ENCODE results near the gene FILIP1L. TPM values are rescaled to one million over a fixed set of nuclear protein-coding genes. Genes with fewer than 3 reads are reported as not detected.

FILIP1L gene
- total RNA-seq, 1 donor from 2014 or later = 1.1 TPM

DNA sequence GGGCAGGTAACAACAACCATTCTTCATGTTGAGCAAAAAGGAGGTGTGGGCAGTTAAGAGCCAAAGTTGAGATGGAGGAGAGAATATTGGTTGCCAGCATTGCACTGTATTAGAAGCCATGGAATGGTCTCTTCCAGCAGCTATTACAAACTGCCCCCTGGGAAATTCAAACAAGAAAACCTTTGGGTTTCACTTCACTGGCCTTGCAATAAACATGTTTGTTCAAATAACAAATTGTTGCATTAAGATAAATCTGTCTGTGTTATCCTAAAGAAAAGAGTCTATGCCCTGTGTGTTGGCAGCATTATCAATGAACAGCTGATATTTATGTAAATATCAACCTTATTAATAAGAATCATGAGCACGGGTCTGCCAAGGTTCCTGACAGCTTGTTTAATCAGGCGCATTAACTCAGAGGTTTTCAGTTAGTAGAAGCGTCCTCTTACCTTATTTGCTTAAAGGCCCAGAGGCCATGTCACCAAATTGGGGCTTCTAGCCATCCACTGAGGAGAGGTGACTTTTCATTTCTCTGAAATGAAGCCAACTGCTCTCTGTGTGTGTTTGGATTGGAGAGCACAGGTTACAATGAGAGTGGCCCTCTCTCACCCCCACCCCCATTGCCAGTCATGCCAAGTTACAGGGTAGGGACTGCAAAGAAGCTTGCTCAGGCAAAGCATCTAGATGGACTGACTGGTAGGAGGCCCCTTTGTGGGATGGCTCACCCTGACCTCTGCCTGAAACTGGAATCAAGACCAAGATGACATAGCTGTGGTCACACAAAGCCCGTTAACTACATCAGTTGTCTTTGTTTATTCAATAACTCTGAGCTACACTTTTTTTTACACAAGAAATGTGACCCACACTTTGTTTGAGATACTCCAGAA lies 10.5 kb downstream of the FILIP1L start:
- H3K4me3 ChIP-seq (ENCODE audit: low read depth, low read length) = no peak overlapping the region
- FAIRE-seq (no peak), DNase-seq (ENCODE audit: low read depth) (no peak)
- no peaks in the 10 kb centered on the region for H3K36me3 ChIP-seq (ENCODE audit: control insufficient read depth, insufficient read depth, low read length)
- H3K27me3 ChIP-seq (ENCODE audit: control insufficient read depth, insufficient read depth, low read length) = no peaks in the 10 kb centered on the region
- TF ChIP-seq CTCF (IDR thresholded peaks at IDR 0.05; ENCODE audit: insufficient read depth, low read length, severe bottlenecking) = no peak

DNA sequence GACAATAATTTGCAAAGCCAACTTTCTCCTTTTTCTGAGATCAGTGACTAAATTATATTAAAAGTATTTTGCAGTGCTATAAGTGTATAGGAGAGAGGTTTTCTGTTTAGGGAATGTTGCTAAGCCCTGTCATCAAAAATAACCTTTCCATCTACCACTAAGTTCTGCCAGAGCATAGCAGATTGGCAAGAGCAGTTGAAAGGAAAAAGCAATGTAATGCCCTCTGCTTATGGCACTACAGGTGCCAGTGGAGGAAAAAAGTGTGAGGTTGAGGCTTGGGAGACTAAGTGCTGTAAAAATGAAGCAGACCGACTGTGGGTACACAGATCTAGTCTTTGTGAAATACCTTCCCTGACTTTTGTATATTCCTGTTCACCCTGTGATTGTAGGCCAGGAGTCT lies 11.5 kb downstream of the FILIP1L start:
- Histone ChIP-seq H3K4me3 (ENCODE audit: low read depth, low read length) (no peak overlapping the region), H3K36me3 (ENCODE audit: control insufficient read depth, insufficient read depth, low read length) (no peaks in the 10 kb centered on the region), H3K27me3 (ENCODE audit: control insufficient read depth, insufficient read depth, low read length) (no peaks in the 10 kb centered on the region)
- DNase-seq (ENCODE audit: low read depth) (no peak), FAIRE-seq (peak; percentile 52)
- no peak for TF ChIP-seq CTCF (IDR thresholded peaks at IDR 0.05; ENCODE audit: insufficient read depth, low read length, severe bottlenecking)

DNA sequence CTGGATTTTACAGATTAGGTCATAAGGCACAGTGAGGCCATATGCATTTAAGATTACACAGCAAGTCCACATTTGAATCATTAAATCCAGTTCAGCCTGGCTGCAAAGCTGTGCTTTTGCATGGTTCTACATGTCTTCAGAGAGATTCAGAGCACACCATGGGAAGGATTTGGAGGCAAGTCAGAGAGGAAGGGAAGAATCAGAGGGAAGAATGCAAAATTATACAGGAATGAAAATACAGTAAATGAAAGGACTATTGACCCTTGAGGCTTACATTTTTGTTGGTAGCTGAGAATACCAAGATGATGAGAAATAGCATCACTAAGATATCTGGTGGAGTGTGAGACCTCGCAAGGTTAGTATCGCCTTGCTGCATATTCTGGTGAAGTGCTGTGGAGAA lies 13.9 kb downstream of the FILIP1L start:
- no peak for TF ChIP-seq CTCF (IDR thresholded peaks at IDR 0.05; ENCODE audit: insufficient read depth, low read length, severe bottlenecking)
- no peak for FAIRE-seq

GRCh38 chr3:100099621-100100020 lies 14.7 kb downstream of the FILIP1L start:
- Histone ChIP-seq H3K27me3 (ENCODE audit: control insufficient read depth, insufficient read depth, low read length) (no peaks in the 10 kb centered on the region), H3K4me3 (ENCODE audit: low read depth, low read length) (no peak overlapping the region), H3K36me3 (ENCODE audit: control insufficient read depth, insufficient read depth, low read length) (no peaks in the 10 kb centered on the region)
- no peak for FAIRE-seq
- DNase-seq (ENCODE audit: low read depth) = no peak
- no peak for TF ChIP-seq CTCF (IDR thresholded peaks at IDR 0.05; ENCODE audit: insufficient read depth, low read length, severe bottlenecking)

More for the DNA sequence above, 13.9 kb downstream of the FILIP1L start:
- Histone ChIP-seq H3K27me3 (ENCODE audit: control insufficient read depth, insufficient read depth, low read length) (no peaks in the 10 kb centered on the region), H3K4me3 (ENCODE audit: low read depth, low read length) (no peak overlapping the region), H3K36me3 (ENCODE audit: control insufficient read depth, insufficient read depth, low read length) (no peaks in the 10 kb centered on the region)
- DNase-seq (ENCODE audit: low read depth) = no peak

DNA sequence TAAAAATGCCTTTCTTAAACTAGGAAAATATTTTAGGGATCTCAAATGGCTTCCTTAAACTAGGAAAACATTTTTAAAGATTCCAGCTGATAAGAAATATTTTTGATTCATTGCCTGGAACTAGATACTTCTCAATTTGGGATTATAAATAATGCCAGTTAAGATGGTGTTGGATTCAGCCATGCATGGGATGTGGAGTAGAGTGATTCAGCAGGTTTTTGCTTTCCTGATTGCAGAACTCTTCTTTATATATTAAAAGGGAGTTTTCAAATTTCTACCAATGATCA lies 15.6 kb downstream of the FILIP1L start:
- FAIRE-seq = no peak
- H3K27me3 ChIP-seq (ENCODE audit: control insufficient read depth, insufficient read depth, low read length) = no peaks in the 10 kb centered on the region
- H3K36me3 ChIP-seq (ENCODE audit: control insufficient read depth, insufficient read depth, low read length) = no peaks in the 10 kb centered on the region
- no peak overlapping the region for H3K4me3 ChIP-seq (ENCODE audit: low read depth, low read length)
- no peak for DNase-seq (ENCODE audit: low read depth)
- TF ChIP-seq CTCF (IDR thresholded peaks at IDR 0.05; ENCODE audit: insufficient read depth, low read length, severe bottlenecking) = no peak
